Body of pancreas (tissue), 4 donors: Measurements from ENCODE around the gene ATP5PB. TPM values are rescaled to one million over a fixed set of nuclear protein-coding genes. Genes with fewer than 3 reads are reported as not detected.
A peak's percentile ranks its signal among the peaks of the same experiment; 100 is the strongest.

ENCODE experiments used
- ATAC-seq: fragments of 150-250 bp; one replicate; pipeline ENCODE4 v1.9.1; 2016
- DNase-seq, 4 donors: peaks; one replicate each; pipeline ENCODE4 v3.0.0-alpha.2; 2019
- H3K27ac ChIP-seq, 4 donors: fragments of 200-600 bp; sonication (generic); 1 replicate in 3 of 4; 2 replicates in 1 of 4; pipeline versions ENCODE4 v1.5.1 to v1.6.1; 2016 to 2019; ENCODE audit warnings: mild to moderate bottlenecking in 1 of 4, mixed read lengths in 1 of 4, moderate library complexity in 1 of 4
- H3K27me3 ChIP-seq, 2 donors: fragments of 200-600 bp; sonication (generic); one replicate each; pipeline ENCODE4 v1.6.0; 2016; ENCODE audit warnings: mild to moderate bottlenecking in 1 of 2
- H3K36me3 ChIP-seq, 2 donors: fragments of 200-600 bp; sonication (generic); replicated peaks in 1 of 2; 2 replicates each; pipeline ENCODE4 v1.5.1; 2016; ENCODE audit warnings: low read depth in 2 of 2; ENCODE audit not compliant: insufficient read depth in 1 of 2
- H3K4me1 ChIP-seq: fragments of 200-600 bp; sonication (generic); one replicate; pipeline ENCODE4 v1.6.0; 2016
- H3K4me3 ChIP-seq, 2 donors: fragments of 200-600 bp; sonication (generic); 1 replicate in 1 of 2; 2 replicates in 1 of 2; pipeline ENCODE4 v1.5.1; 2016 to 2019
- H3K9me3 ChIP-seq, 3 donors: fragments of 200-600 bp; sonication (generic); 1 replicate in 2 of 3; 2 replicates in 1 of 3; pipeline ENCODE4 v1.5.1; 2016
- CTCF ChIP-seq, 7 experiments: fragments of 450-650 bp in 4 of 7; fragments of 200-600 bp in 3 of 7; sonication (generic) in 3 of 7; IDR thresholded peaks; one replicate each; pipeline ENCODE4 v1.5.1; 2016 to 2019; ENCODE audit warnings: antibody characterized with exemption in 7 of 7
- POLR2A ChIP-seq, 3 donors: fragments of 450-650 bp; IDR thresholded peaks; one replicate each; pipeline ENCODE4 v1.6.1; 2016; ENCODE audit warnings: antibody characterized with exemption in 3 of 3, mild to moderate bottlenecking in 2 of 3
- WGBS, 2 donors: methylation state at CpG; one replicate each; pipeline ENCODE4 v1.1.5; 2017; 5-methylcytosine and 5-hydroxymethylcytosine counted together
- intact Hi-C: fragments of 100-400 bp; cut with DNase I; formaldehyde crosslinking; loops from one replicate; pipeline ENCODE4 v1.15.1; 2023
- total RNA-seq, 2 donors: library from RNA; depleted of rRNA; stranded (reverse); fragments of >200 nt; gene quantifications; one replicate each; pipeline ENCODE4 v1.1.0, GENCODE V29; 2016

ATP5PB gene
- total RNA-seq, 2 donors from 2014 or later: 55.0 to 91.0 TPM

GRCh38 chr1:111455642-111456031, 6.4 kb downstream of the ATP5PB start:
- TF ChIP-seq CTCF (IDR thresholded peaks at IDR 0.05): no peak
- no peak for TF ChIP-seq POLR2A (IDR thresholded peaks at IDR 0.05)
- H3K27ac ChIP-seq: no peak overlapping the region
- intact Hi-C loops: no loop called here
- H3K27me3 ChIP-seq: no peaks in the 10 kb centered on the region
- H3K4me3 ChIP-seq: no peak overlapping the region
- peaks cover 0 to 30% of the 10 kb centered on the region in 2 donors for H3K36me3 ChIP-seq
- ATAC-seq (no peak), DNase-seq (no peak)
- peaks cover 21% of the 10 kb centered on the region for H3K4me1 ChIP-seq
- 92 to 93% methylated on average over 3 of the region's 3 CpGs for WGBS, 2 donors
- no peaks in the 10 kb centered on the region for H3K9me3 ChIP-seq

DNA sequence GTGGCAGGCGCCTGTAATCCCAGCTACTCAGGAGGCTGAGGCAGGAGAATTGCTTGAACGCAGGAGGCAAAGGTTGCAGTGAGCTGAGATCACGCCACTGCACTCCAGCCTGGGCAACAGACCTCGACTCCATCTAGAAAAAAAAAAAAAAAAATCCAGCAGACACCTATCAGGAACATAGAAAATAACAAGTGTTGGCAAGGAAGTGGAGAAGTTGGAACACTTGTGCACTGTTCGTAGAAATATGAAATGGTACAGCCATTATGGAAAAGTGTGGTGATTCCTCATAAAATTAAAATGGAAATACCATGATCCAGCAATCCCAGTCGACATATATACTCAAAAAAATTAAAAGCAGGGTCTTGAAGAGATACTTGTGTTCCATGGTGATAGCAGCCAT, 12.5 kb downstream of the ATP5PB start:
- no peaks in the 10 kb centered on the region for H3K9me3 ChIP-seq
- 94 to 98% methylated on average over 6 of the region's 6 CpGs for WGBS, 2 donors
- peaks cover 0 to 31% of the 10 kb centered on the region in 2 donors for H3K36me3 ChIP-seq
- H3K4me1 ChIP-seq: peaks cover 20% of the 10 kb centered on the region
- H3K27me3 ChIP-seq: no peaks in the 10 kb centered on the region
- no peak overlapping the region for H3K4me3 ChIP-seq
- intact Hi-C loops: no loop called here
- no peak for ATAC-seq
- no peak for TF ChIP-seq POLR2A (IDR thresholded peaks at IDR 0.05)
- no peak for TF ChIP-seq CTCF (IDR thresholded peaks at IDR 0.05)
- no peak overlapping the region for H3K27ac ChIP-seq
- DNase-seq: no peak

DNA sequence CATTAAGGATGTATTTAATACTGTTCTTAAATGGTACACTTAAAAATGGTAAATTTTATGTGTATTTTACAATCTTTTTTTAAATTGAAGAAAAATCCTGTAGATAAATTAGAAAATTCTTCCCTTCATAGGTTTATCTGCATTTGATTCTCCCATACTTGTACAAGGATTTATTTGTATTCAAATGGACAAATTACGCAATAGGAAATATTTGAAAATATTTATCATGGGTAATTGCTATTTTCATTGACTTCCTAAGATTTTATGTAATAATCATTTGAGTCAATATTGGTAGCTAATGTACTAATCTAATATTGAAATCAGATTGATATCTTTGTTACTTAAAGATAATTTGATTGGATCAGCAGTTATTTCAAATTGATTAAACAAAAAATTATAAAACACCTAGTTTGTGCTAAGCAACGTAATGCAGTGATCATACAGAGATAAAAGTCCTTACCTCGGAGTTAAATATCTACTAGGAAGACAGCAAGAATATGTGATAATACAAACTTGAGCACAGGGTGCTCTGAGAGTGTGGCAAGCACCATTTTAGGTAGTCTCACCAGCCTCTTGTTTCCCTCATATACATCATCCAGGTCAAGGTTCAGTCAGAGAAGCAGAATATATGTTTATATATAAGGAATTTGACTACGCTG, 13.2 kb downstream of the ATP5PB start:
- intact Hi-C loops: no loop called here
- Histone ChIP-seq H3K27ac (peak overlapping the region in 2 of 4 donors; percentile 1 to 65), H3K4me1 (peaks cover 21% of the 10 kb centered on the region), H3K4me3 (no peak overlapping the region), H3K36me3 (peaks cover 0 to 23% of the 10 kb centered on the region in 2 donors), H3K27me3 (no peaks in the 10 kb centered on the region), H3K9me3 (no peaks in the 10 kb centered on the region)
- ATAC-seq (no peak), DNase-seq (no peak)
- WGBS, 2 donors: 41 to 56% methylated on average over 4 of the region's 4 CpGs
- TF ChIP-seq CTCF (IDR thresholded peaks at IDR 0.05) (no peak), POLR2A (IDR thresholded peaks at IDR 0.05) (no peak)

DNA sequence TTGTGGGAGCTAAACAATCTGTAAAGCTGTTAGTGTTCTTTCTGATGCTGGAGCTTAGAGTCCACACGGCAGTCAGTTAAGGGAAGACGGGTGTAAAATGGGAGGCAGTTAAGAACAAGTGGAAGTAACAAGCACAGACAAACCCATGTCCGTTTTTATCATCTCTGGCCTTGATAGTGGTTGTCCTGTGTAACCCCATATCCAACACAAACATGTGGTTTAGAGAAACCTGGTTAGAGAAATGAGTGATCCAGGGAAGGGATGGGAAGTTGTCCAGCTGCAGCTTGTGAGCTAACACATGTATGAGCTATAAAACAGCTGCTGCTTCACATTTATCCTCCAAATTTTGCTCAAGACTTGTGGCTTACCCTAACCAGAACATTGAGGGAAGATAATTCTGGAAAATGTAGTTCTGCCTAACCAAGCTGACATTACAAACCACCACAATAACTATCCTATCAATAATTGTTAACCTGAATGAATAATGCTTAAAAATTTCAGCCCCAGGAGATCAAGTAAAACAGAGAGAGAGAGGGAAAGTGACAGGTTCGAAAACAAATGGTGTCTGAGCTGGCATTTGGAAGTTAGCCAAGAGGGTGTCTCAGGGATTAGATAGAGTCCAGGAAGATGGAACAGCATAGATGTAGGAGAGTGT, 13.9 kb downstream of the ATP5PB start:
- H3K9me3 ChIP-seq: no peaks in the 10 kb centered on the region
- peaks cover 0 to 17% of the 10 kb centered on the region in 2 donors for H3K36me3 ChIP-seq
- H3K27ac ChIP-seq: peak overlapping the region; percentile 1 to 65 (median 22)
- ATAC-seq (peak; percentile 45), DNase-seq (peak; percentile 42 to 77 (median 63))
- intact Hi-C loops: no loop called here
- TF ChIP-seq POLR2A (IDR thresholded peaks at IDR 0.05) (no peak), CTCF (IDR thresholded peaks at IDR 0.05) (no peak)
- no peaks in the 10 kb centered on the region for H3K27me3 ChIP-seq
- H3K4me1 ChIP-seq: peaks cover 27% of the 10 kb centered on the region
- 32 to 36% methylated on average over 4 of the region's 4 CpGs for WGBS, 2 donors
- no peak overlapping the region for H3K4me3 ChIP-seq
